ENCODE data around the gene HDAC4.

DNA sequence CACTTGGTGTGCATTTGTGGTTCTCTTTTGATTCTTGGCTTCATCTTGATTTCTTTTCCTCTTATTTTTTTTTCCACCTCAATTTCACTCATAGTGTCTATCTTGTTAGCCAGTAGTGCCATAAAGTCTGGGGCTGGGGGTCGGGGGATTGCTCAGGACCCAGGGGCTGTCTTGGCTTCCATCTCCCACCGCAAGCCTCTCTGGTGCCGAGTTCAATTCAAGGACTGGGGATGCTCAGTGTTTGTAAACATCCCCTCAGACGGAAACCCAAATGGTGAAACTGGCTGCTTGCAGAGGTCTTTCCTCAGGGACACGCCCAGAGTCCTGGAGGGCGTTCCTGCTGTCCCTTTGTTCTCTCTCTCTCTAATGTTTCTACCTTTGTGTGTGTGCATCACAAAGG is 379.6 kb downstream of the HDAC4 start:
- TF ChIP-seq, protein P1, sequence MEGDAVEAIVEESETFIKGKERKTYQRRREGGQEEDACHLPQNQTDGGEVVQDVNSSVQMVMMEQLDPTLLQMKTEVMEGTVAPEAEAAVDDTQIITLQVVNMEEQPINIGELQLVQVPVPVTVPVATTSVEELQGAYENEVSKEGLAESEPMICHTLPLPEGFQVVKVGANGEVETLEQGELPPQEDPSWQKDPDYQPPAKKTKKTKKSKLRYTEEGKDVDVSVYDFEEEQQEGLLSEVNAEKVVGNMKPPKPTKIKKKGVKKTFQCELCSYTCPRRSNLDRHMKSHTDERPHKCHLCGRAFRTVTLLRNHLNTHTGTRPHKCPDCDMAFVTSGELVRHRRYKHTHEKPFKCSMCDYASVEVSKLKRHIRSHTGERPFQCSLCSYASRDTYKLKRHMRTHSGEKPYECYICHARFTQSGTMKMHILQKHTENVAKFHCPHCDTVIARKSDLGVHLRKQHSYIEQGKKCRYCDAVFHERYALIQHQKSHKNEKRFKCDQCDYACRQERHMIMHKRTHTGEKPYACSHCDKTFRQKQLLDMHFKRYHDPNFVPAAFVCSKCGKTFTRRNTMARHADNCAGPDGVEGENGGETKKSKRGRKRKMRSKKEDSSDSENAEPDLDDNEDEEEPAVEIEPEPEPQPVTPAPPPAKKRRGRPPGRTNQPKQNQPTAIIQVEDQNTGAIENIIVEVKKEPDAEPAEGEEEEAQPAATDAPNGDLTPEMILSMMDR (conservative IDR thresholded peaks at IDR 0.05; ENCODE audit: low read length): no peak
- TF ChIP-seq EZH2phosphoT487 (IDR thresholded peaks at IDR 0.05; ENCODE audit: borderline replicate concordance): no peak

Data from Loucy (cell line).